AG08395 (cell line): ENCODE data around the gene PPP1R14D.
"Not testable (repeated sequence)": the region's sequence is repeated elsewhere in the genome, so short reads cannot be mapped to it uniquely, and the experiment has no call there.

Experiments
- DNase-seq: peaks from one replicate; pipeline ENCODE4 v3.0.0; 2012; ENCODE audit warnings: mixed read lengths, low spot score

The PPP1R14D gene, protein sequence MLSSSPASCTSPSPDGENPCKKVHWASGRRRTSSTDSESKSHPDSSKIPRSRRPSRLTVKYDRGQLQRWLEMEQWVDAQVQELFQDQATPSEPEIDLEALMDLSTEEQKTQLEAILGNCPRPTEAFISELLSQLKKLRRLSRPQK

GRCh38 chr15:40828447-40829036, at the start of gene PPP1R14D:
PPP1R14D (minus strand) TSS chr15:40828708; CDS start chr15:40828641, 67 bp downstream.
- DNase-seq = no peak

- DNase-seq = no peak
Measured at GRCh38 chr15:40877694-40878093, 49.2 kb upstream of the PPP1R14D start.

DNA sequence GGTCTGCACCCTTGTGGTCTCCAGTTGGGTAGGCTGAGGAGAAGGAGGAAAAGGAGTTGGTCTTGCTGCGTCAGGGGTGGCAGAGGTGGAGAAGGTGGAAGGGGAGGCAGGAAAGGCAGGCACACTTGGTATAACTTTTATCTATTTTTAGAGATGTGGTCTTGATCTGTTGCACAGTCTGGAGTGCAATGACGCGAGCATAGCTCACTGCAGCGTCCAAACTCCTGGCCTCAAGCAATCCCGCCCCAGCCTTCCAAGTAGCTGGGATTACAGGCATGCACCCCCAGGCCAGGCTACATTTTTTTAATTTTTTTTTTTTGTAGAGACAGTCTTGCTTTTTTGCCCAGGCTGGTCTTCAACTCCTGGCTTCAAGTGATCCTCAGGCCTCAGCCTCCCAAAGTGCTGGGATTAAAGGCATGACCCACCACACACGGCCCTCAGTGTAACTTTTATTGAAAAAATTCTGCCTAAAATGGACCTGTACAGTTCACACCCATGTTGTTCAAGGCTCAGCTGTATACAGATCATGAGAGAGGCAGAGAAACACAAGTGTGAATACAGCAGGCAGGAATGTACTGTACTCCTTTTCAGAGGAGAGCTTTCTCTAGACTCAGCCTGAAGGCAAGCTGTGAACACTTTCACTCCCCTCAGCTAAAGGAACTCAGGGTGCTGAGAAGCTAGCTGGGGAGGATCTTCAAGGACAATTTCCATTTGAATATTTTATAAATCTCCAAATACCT, 47.7 kb upstream of the PPP1R14D start:
- DNase-seq = no peak

DNA sequence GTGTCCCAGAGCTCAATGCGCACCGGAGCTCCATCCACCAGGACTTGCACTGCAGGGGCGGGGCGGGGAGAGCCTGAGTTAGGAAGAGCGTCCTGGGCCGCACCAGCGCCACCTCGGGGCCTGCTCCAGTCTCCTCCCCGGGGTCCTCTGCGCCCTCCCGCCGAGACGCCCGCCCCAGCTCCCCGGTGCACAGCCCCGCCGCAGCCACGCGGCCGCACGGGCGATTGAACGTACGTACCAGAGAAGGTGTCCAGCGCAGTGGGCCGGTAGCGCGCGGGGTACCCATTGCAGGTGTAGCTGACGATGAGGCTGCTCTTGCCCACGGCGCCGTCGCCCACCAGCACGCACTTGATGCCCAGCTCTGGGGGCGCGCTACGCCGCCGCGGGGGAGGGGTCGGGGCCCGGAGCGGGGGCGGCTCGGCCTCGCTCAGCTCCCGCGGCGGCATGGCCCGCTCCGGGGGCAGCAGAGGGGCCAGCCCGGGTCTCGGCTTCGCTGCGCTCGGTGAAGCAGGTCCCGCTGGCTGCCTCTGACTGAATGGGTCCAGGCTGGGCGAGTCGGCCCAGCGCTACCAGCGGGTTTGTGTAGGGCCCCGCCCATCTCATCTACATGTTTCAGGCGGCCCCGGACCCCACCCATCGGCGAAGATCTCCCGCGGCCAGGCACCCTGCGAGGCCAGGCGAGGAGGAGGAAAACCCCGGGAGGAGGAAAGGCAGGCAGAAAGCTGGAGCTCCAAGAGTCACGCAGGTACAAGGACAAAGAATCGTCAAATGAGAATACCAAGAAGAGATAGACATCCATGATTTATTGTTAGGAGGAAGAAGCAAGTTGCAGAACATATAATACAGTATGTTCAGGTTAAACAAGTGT, 45.4 kb upstream of the PPP1R14D start, which contains the start of gene RHOV:
Gene RHOV, minus strand, starts transcription at position 541 of the 868 bp plus-strand sequence. Its CDS starts 95 bp downstream, at position 446.
- DNase-seq = no peak

DNA sequence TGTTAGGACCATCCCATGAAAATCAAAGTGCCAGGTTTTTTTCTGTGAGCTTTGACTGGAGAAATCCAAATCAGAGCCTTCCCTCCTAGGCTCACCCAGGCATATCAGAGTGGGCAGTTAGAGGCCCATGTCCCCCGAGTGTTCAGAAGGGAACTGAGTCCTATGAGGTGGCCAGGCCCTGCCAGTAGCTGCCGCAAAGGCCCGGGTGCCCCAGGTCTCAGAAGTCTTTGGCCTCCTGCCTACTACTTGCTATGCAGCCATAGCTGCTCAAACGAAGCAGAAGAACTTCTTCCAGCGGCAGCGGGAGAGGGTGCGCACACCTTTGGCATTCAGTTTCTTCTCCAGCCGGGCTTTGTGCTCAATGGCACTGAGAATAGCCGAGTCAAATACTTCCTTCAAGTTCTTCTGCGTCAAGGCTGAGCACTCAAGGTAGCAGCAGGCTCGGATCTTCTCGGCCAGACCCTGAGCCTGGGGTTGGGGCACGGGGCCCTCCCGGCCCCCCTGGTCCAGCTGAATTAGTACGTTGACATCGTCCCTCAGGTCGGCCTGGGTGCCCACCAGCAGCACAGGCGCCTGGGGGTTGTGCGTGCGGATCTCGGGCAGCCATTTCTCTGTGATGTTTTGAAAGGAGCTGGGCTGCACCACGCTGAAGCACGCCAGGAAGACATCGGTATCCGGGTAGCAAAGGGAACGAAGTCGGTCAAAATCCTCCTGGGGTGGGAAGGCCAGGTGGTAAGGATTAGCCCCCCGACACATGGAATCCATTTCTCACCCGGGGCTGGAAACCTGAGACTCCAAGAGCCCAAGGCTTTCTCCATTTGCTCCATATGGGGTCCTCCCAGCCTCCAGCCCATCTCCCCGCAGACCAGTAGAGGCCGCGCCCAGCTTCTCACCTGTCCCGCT, 44.5 kb upstream of the PPP1R14D start:
- DNase-seq = no peak

- DNase-seq = no peak
Measured at GRCh38 chr15:40871749-40872617, 43.5 kb upstream of the PPP1R14D start.

DNA sequence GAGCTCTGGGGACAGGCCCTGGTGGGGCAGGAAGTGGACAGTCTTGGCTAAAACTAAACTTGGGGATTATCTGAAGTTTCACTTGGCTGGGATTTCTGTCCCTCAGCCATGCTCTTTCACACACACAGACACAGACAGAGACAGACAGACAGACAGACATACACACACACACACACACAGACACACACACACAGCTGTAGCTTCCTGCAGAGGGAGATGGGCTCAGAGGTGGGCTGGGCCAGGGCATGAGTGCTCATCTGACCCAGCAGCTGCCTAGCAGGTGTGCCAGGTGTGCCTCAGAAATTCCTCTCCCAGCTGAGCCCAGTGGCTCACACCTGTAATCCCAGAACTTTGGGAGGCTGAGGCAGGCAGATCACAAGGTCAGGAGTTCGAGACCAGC, 42.2 kb upstream of the PPP1R14D start:
- no peak for DNase-seq

DNA sequence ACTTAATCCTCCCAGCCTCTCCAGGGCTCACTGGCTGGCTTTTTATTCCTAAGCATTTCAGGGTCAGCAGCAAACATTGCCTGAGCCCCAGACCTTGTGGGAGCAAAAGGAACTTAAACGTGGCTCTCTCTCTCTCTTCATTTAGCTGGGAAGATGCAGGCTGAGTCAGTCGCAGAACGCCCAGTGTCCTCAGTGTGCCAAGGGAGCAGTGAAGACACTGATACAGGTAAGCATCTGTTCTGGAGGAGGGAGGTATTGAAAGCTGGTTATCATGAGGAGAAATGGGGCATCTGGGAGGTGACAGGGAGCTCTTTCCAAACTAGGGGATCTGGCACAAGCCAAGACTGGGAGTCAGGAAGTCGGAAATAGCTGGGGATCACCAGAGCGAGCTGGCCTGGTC, 41.2 kb upstream of the PPP1R14D start:
- DNase-seq = no peak

DNA sequence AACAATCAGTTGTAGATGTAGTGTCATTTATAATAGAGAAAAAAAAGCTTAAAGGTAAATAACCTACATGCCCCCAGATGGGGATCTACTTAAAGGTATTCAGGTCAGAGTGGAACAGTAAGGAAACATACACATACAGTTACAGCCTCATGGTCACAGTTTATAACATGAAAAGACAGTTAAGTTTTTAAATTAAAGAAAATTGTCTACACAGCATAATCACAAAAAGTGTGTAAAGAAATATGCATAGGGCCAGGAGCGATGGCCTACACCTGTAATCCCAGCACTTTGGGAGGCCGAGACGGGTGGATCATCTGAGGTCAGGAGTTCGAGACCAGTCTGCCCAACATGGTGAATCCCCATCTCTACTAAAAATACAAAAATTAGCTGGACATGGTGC, 38.7 kb upstream of the PPP1R14D start:
- no peak for DNase-seq

DNA sequence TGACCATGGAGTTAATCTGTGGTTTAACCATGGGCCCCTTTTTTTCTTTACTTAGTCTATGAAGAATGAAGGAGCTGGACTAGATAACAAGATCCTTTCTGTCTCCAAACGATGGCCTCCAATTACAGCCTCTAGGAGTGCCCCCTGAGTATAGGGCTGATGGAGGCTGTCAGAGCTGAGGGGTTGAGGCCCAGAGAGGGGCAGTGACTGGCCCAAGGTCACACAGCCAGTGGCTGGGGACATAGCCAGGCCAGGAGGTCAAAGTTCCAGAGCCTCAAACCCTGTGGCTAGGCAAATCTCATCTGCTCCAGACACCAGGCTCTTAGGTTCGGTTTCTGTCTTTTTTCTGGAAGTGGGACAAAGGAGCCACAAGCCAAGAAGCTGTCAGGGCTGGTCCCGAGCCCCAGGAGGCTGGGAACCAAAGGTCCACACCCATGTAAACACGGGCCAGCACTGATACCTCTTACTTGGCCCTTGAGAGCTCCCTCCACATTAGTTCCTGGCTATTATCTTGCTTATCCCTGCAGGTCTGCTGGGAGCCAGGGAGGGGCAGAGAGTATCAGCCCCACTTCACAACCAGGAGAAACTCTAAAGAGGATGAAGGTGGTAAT, 35.3 kb upstream of the PPP1R14D start:
- DNase-seq = no peak

DNA sequence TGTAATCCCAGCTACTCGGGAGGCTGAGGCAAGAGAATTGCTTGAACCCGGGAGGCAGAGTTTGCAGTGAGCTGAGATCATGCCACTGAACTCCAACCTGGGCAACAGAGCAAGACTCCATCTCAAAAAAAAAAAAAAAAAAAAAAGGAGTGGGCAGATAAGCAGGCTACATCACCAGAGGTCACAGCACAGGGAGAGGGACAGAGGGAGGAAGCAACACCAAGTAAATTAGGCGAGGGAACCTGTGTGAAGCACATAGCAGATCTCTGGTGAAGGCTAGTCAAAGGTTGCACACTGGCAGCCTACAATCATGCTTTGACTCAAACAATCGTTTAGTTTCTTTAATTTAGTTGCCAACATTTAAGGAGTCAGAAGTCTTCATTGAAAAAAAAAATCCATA, 32.6 kb upstream of the PPP1R14D start:
- DNase-seq = not testable (repeated sequence)

GRCh38 chr15:40859206-40859851, 30.8 kb upstream of the PPP1R14D start:
- peak; percentile 84 for DNase-seq

- no peak for DNase-seq
Measured at GRCh38 chr15:40858706-40859105, 30.2 kb upstream of the PPP1R14D start.

DNA sequence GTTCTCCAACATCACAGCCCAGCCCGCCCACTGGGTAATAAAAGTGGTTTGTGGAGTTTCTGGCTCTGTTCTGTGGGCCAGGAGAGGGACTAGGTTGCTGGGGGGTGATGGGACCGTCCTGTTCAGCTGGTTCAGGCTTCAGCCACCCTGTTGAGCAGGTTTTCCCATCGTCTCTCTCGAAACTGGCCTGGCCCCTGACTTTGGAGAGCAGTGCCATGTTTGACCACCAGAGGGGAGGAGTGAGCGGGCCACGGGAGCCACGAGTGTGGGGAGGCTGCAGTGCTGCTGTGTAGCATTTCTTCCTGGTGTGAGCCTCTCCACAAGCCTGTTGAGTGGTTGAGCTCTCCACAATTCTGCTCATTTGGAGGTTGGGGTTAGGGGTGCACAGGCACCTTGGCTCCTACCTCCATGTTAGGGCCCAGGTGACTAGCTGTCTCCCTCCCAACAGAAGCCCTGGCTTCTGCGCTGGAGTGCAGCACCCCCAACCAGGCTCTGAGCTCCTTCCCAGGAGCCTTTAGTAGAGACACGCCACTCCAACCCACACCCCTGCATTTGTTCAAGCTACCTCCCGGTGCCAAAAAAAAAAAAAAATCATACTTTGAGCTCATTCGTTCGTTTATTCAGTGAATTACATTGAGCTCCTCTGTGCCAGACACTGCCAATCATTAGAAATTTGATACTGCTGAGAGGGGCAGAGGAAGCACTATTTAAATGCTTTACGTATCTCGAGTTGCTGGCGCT, 29.3 kb upstream of the PPP1R14D start:
- DNase-seq = peak; percentile 93

DNA sequence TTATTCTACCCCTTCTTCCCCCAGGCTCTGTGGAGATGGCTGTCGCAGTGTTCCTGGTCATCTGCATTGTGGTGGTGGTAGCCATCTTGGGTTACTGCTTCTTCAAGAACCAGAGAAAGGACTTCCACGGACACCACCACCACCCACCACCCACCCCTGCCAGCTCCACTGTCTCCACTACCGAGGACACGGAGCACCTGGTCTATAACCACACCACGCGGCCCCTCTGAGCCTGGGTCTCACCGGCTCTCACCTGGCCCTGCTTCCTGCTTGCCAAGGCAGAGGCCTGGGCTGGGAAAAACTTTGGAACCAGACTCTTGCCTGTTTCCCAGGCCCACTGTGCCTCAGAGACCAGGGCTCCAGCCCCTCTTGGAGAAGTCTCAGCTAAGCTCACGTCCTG, 28.2 kb upstream of the PPP1R14D start:
- no peak for DNase-seq

GRCh38 chr15:40855706-40856234, 27.3 kb upstream of the PPP1R14D start:
- no peak for DNase-seq

GRCh38 chr15:40854161-40854560, 25.7 kb upstream of the PPP1R14D start:
- no peak for DNase-seq

GRCh38 chr15:40853241-40853890, 24.9 kb upstream of the PPP1R14D start:
- DNase-seq = no peak
